Measurements from ENCODE around the gene NTPCR.

NTPCR gene

DNA sequence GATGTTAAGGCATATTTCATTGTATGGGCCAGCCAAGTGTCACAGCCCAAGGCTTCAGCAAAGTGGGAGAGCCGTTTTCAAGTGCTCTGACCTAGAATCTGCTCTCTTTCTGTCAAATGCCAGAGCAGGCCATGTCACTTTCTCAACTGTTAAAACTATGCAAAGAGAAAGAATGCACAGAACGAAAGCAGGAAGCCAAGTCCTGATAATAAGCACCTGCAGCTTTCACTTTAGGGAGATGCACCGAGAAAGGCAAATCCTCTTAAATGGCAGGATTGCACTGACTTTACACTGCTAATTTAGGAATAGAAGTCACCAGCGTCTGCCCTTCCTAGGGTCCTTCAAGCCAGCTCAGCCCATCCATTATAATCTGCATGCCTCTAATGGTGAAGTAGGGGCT, 49.2 kb upstream of the NTPCR start:
- POLR2A ChIA-PET, result no interaction called here
- Histone ChIP-seq H3K4me3 (ENCODE audit: low read depth, low read length) (no peak overlapping the region), H3K27ac (ENCODE audit: extremely low read depth, low read depth, low read length) (no peak overlapping the region), H3K36me3 (ENCODE audit: control insufficient read depth in 2 of 2, insufficient read depth in 1 of 2, low read length in 2 of 2) (no peaks in the 10 kb centered on the region), H3K9me3 (ENCODE audit: control insufficient read depth, insufficient read depth, low read depth, low read length) (no peaks in the 10 kb centered on the region), H3K4me1 (ENCODE audit: control insufficient read depth, insufficient read depth, low read length) (no peaks in the 10 kb centered on the region)
- TF ChIP-seq ZSCAN16 (tag by site-specific recombination; IDR thresholded peaks at IDR 0.05) (no peak), ZNF664 (tag by site-specific recombination; IDR thresholded peaks at IDR 0.05) (no peak), ZNF184 (tag by site-specific recombination; IDR thresholded peaks at IDR 0.05) (no peak), ZFP37 (tag by site-specific recombination; IDR thresholded peaks at IDR 0.05) (no peak), ZFP69B (tag by site-specific recombination; IDR thresholded peaks at IDR 0.05) (no peak), ZNF248 (tag by site-specific recombination; IDR thresholded peaks at IDR 0.05) (no peak), ZNF785 (tag by site-specific recombination; IDR thresholded peaks at IDR 0.05) (no peak)
- CTCF ChIA-PET, result interaction anchor here (6.4 kb wide), 1 partner anchor 21 kb away, joined by 45 read pairs; no protein-coding TSS in a partner anchor

DNA sequence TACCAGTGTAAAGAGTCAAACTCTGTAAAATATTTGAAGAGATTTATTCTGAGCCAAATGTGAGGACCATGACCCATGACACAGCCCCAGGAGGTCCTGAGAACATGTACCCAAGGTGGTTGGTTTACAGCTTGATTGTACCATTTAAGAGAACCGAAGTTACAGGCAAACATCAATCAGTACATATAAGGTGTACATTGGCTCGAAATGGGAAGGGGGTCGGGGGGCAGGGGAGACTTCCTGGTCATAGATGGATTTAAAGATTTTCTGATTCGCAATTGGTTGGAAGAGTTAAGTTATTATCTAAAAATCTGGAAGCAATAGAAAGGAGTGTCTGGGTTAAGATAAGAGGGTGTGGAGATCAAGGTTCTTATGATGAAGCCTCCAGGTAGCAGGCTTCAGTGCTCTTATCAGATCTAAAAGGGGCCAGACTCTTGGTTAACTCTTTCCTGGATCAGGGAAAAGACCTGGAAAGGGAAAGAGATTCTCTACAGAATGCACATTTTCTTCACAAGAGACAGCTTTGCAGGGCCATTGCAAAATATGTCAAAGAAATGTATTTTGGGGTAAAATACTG, 47.5 kb upstream of the NTPCR start:
- TF ChIP-seq, protein P1, sequence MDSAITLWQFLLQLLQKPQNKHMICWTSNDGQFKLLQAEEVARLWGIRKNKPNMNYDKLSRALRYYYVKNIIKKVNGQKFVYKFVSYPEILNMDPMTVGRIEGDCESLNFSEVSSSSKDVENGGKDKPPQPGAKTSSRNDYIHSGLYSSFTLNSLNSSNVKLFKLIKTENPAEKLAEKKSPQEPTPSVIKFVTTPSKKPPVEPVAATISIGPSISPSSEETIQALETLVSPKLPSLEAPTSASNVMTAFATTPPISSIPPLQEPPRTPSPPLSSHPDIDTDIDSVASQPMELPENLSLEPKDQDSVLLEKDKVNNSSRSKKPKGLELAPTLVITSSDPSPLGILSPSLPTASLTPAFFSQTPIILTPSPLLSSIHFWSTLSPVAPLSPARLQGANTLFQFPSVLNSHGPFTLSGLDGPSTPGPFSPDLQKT (IDR thresholded peaks at IDR 0.05; ENCODE audit: borderline replicate concordance, low read depth, low read length), result no peak
- TF ChIP-seq ZBTB20 (tag by site-specific recombination; IDR thresholded peaks at IDR 0.05), result no peak
- TF ChIP-seq ZNF585B (tag by site-specific recombination; IDR thresholded peaks at IDR 0.05), result no peak
- no peaks in the 10 kb centered on the region for H3K4me1 ChIP-seq (ENCODE audit: control insufficient read depth, insufficient read depth, low read length)
- no peak overlapping the region for H3K4me3 ChIP-seq (ENCODE audit: low read depth, low read length)
- no peaks in the 10 kb centered on the region for H3K9me3 ChIP-seq (ENCODE audit: control insufficient read depth, insufficient read depth, low read depth, low read length)
- H3K27ac ChIP-seq (ENCODE audit: extremely low read depth, low read depth, low read length), result no peak overlapping the region
- no peaks in the 10 kb centered on the region for H3K36me3 ChIP-seq (ENCODE audit: control insufficient read depth in 2 of 2, insufficient read depth in 1 of 2, low read length in 2 of 2)
- CTCF ChIA-PET, result interaction anchor here (0.8 kb wide), 1 partner anchor 14 kb away, joined by 3 read pairs; no protein-coding TSS in a partner anchor
- POLR2A ChIA-PET, result no interaction called here

DNA sequence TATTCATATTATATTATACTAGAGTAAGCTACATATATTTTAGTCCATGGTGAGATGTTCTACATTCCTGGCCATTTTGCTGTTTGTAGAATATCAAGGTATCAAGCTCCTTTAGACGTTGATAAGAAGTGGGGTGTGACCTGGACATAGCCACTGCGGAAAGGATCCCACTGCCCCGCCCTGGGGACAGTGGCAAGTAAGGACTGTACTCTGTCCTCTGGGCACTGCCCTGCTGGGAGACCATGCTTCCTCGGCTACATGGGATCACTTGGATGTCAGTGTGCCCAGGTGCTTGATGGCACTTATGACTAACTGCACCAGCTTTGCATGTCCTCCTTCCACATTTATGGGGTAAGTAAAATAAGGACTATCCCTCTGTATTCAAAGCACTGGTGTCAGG, 46.3 kb upstream of the NTPCR start:
- no peaks in the 10 kb centered on the region for H3K36me3 ChIP-seq (ENCODE audit: control insufficient read depth in 2 of 2, insufficient read depth in 1 of 2, low read length in 2 of 2)
- H3K4me1 ChIP-seq (ENCODE audit: control insufficient read depth, insufficient read depth, low read length), result no peaks in the 10 kb centered on the region
- ChIA-PET POLR2A (no interaction called here), CTCF (no interaction called here)
- H3K27ac ChIP-seq (ENCODE audit: extremely low read depth, low read depth, low read length), result no peak overlapping the region
- H3K4me3 ChIP-seq (ENCODE audit: low read depth, low read length), result no peak overlapping the region
- H3K9me3 ChIP-seq (ENCODE audit: control insufficient read depth, insufficient read depth, low read depth, low read length), result no peaks in the 10 kb centered on the region
- TF ChIP-seq, protein P2, sequence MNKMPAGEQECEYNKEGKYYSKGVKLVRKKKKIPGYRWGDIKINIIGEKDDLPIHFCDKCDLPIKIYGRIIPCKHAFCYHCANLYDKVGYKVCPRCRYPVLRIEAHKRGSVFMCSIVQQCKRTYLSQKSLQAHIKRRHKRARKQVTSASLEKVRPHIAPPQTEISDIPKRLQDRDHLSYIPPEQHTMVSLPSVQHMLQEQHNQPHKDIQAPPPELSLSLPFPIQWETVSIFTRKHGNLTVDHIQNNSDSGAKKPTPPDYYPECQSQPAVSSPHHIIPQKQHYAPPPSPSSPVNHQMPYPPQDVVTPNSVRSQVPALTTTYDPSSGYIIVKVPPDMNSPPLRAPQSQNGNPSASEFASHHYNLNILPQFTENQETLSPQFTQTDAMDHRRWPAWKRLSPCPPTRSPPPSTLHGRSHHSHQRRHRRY (tag by site-specific recombination; IDR thresholded peaks at IDR 0.05), result no peak
- TF ChIP-seq, protein P3, sequence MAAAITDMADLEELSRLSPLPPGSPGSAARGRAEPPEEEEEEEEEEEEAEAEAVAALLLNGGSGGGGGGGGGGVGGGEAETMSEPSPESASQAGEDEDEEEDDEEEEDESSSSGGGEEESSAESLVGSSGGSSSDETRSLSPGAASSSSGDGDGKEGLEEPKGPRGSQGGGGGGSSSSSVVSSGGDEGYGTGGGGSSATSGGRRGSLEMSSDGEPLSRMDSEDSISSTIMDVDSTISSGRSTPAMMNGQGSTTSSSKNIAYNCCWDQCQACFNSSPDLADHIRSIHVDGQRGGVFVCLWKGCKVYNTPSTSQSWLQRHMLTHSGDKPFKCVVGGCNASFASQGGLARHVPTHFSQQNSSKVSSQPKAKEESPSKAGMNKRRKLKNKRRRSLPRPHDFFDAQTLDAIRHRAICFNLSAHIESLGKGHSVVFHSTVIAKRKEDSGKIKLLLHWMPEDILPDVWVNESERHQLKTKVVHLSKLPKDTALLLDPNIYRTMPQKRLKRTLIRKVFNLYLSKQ (tag by site-specific recombination; IDR thresholded peaks at IDR 0.05; ENCODE audit: borderline replicate concordance), result no peak
- TF ChIP-seq, protein P4, sequence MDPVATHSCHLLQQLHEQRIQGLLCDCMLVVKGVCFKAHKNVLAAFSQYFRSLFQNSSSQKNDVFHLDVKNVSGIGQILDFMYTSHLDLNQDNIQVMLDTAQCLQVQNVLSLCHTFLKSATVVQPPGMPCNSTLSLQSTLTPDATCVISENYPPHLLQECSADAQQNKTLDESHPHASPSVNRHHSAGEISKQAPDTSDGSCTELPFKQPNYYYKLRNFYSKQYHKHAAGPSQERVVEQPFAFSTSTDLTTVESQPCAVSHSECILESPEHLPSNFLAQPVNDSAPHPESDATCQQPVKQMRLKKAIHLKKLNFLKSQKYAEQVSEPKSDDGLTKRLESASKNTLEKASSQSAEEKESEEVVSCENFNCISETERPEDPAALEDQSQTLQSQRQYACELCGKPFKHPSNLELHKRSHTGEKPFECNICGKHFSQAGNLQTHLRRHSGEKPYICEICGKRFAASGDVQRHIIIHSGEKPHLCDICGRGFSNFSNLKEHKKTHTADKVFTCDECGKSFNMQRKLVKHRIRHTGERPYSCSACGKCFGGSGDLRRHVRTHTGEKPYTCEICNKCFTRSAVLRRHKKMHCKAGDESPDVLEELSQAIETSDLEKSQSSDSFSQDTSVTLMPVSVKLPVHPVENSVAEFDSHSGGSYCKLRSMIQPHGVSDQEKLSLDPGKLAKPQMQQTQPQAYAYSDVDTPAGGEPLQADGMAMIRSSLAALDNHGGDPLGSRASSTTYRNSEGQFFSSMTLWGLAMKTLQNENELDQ (tag by site-specific recombination; IDR thresholded peaks at IDR 0.05; ENCODE audit: low read depth), result no peak
- TF ChIP-seq OSR2 (tag by site-specific recombination; IDR thresholded peaks at IDR 0.05) (no peak), ZNF140 (tag by site-specific recombination; IDR thresholded peaks at IDR 0.05) (no peak), ZNF433 (tag by site-specific recombination; IDR thresholded peaks at IDR 0.05; ENCODE audit: low read depth) (no peak)

Measured in HEK293 (cell line).